ENCODE results near the gene SF3B3.
A peak's percentile ranks its signal among the peaks of the same experiment; 100 is the strongest.
"Not testable (repeated sequence)": the region's sequence is repeated elsewhere in the genome, so short reads cannot be mapped to it uniquely, and the experiment has no call there.

The SF3B3 gene

GRCh38 chr16:70512456-70512855, 11.2 kb upstream of the SF3B3 start:
- no peak for DNase-seq

- DNase-seq, result no peak
These were observed 2.9 kb upstream of the SF3B3 start for GRCh38 chr16:70520612-70521297.

GRCh38 chr16:70522216-70523075, 1.2 kb upstream of the SF3B3 start:
- DNase-seq, result no peak

- peak; percentile 92 for DNase-seq
These were observed 407 bp upstream of the SF3B3 start, which contains the start of gene COG4 for GRCh38 chr16:70523076-70523742. TSS of gene COG4 (minus strand) at chr16:70523554. CDS start at chr16:70523543, 11 bp downstream.

GRCh38 chr16:70524399-70524825, 796 bp downstream of the SF3B3 start:
- DNase-seq, result not testable (repeated sequence)

GRCh38 chr16:70526403-70526802, 2.8 kb downstream of the SF3B3 start:
- DNase-seq, result no peak

GRCh38 chr16:70527315-70527996, 3.8 kb downstream of the SF3B3 start:
- DNase-seq, result no peak

GRCh38 chr16:70529051-70529777, 5.6 kb downstream of the SF3B3 start:
- no peak for DNase-seq

- not testable (repeated sequence) for DNase-seq
These were observed 6.3 kb downstream of the SF3B3 start for GRCh38 chr16:70529954-70530353.

GRCh38 chr16:70534971-70535370, 11.4 kb downstream of the SF3B3 start:
- DNase-seq, result no peak

GRCh38 chr16:70540994-70541393, 17.4 kb downstream of the SF3B3 start:
- no peak for DNase-seq

GRCh38 chr16:70544548-70544947, 20.9 kb downstream of the SF3B3 start:
- no peak for DNase-seq

- DNase-seq, result no peak
These were observed 25.3 kb downstream of the SF3B3 start for GRCh38 chr16:70548936-70549335.

GRCh38 chr16:70550082-70550481, 26.5 kb downstream of the SF3B3 start:
- no peak for DNase-seq

- DNase-seq, result no peak
These were observed 28.2 kb downstream of the SF3B3 start for GRCh38 chr16:70551788-70552187.

- no peak for DNase-seq
These were observed 29.1 kb downstream of the SF3B3 start for GRCh38 chr16:70552675-70553074.

GRCh38 chr16:70553645-70554044, 30.0 kb downstream of the SF3B3 start:
- DNase-seq, result no peak

- no peak for DNase-seq
These were observed 32.4 kb downstream of the SF3B3 start for GRCh38 chr16:70556063-70556462.

GRCh38 chr16:70561623-70562022, 38.0 kb downstream of the SF3B3 start:
- no peak for DNase-seq

GRCh38 chr16:70563636-70564035, 40.0 kb downstream of the SF3B3 start:
- DNase-seq, result no peak

- no peak for DNase-seq
These were observed 41.4 kb downstream of the SF3B3 start for GRCh38 chr16:70565053-70565452.

GRCh38 chr16:70568601-70569237, 45.1 kb downstream of the SF3B3 start:
- DNase-seq, result no peak

All from CD4-positive, alpha-beta T cell treated with Interleukin-17A for 4 hours (primary cell).